HuH-7.5 (cell line): Measurements from ENCODE around the gene SLC44A5.
"Not testable (repeated sequence)": the region's sequence is repeated elsewhere in the genome, so short reads cannot be mapped to it uniquely, and the experiment has no call there.

Experiments
- DNase-seq: peaks from one replicate; pipeline ENCODE4 v3.0.0; 2011; ENCODE audit warnings: low spot score

SLC44A5 gene

GRCh38 chr1:75366595-75366994 lies 244.3 kb downstream of the SLC44A5 start:
- DNase-seq: no peak

- DNase-seq: no peak
Measured at GRCh38 chr1:75361260-75361659, 249.7 kb downstream of the SLC44A5 start.

- DNase-seq: not testable (repeated sequence)
Measured at GRCh38 chr1:75354267-75354666, 256.6 kb downstream of the SLC44A5 start.

- DNase-seq: no peak
Measured at GRCh38 chr1:75353051-75353450, 257.9 kb downstream of the SLC44A5 start.

- DNase-seq: no peak
Measured at GRCh38 chr1:75345538-75346292, 265.2 kb downstream of the SLC44A5 start.

- no peak for DNase-seq
Measured at GRCh38 chr1:75342786-75343185, 268.1 kb downstream of the SLC44A5 start.

GRCh38 chr1:75341537-75341936 lies 269.4 kb downstream of the SLC44A5 start:
- no peak for DNase-seq

- no peak for DNase-seq
Measured at GRCh38 chr1:75338616-75339483, 272.1 kb downstream of the SLC44A5 start.

- no peak for DNase-seq
Measured at GRCh38 chr1:75334876-75335389, 276.0 kb downstream of the SLC44A5 start.

- no peak for DNase-seq
Measured at GRCh38 chr1:75330624-75331023, 280.3 kb downstream of the SLC44A5 start.

GRCh38 chr1:75328691-75329090 lies 282.2 kb downstream of the SLC44A5 start:
- DNase-seq: no peak

- DNase-seq: no peak
Measured at GRCh38 chr1:75327395-75327794, 283.5 kb downstream of the SLC44A5 start.

GRCh38 chr1:75317976-75318375 lies 292.9 kb downstream of the SLC44A5 start:
- DNase-seq: no peak

- DNase-seq: no peak
Measured at GRCh38 chr1:75316230-75316629, 294.7 kb downstream of the SLC44A5 start.

GRCh38 chr1:75312620-75313019 lies 298.3 kb downstream of the SLC44A5 start:
- no peak for DNase-seq

GRCh38 chr1:75310067-75310466 lies 300.8 kb downstream of the SLC44A5 start:
- DNase-seq: no peak

- DNase-seq: no peak
Measured at GRCh38 chr1:75308365-75308764, 302.5 kb downstream of the SLC44A5 start.

GRCh38 chr1:75305061-75305460 lies 305.9 kb downstream of the SLC44A5 start:
- no peak for DNase-seq

- DNase-seq: no peak
Measured at GRCh38 chr1:75293270-75293669, 317.6 kb downstream of the SLC44A5 start.

GRCh38 chr1:75292013-75292412 lies 318.9 kb downstream of the SLC44A5 start:
- no peak for DNase-seq

- no peak for DNase-seq
Measured at GRCh38 chr1:75276385-75276784, 334.5 kb downstream of the SLC44A5 start.

- DNase-seq: no peak
Measured at GRCh38 chr1:75275631-75276030, 335.3 kb downstream of the SLC44A5 start.

- DNase-seq: no peak
Measured at GRCh38 chr1:75274920-75275506, 335.9 kb downstream of the SLC44A5 start.
